ENCODE measurements around the gene FOXA2.

FOXA2 gene

DNA sequence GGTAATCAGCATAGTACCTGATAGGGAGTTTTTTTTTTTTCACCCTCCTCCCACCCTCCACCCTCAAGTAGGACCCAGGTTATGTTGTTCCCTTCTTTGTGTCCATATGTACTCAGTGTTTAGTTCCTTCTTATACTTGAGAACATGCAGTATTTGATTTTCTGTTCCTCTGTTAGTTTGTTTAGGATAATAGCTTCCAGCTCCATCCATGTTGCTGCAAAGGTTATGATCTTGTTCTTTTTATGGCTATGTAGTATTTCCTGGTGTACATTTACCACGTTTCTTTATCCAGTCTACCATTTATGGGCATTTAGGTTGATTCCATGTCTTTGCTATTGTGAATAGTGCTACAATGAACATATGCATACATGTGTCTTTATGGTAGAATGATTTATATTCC, 41.9 kb downstream of the FOXA2 start:
- no peak for DNase-seq (ENCODE audit: low read depth in 4 of 4, low spot score in 1 of 4)

DNA sequence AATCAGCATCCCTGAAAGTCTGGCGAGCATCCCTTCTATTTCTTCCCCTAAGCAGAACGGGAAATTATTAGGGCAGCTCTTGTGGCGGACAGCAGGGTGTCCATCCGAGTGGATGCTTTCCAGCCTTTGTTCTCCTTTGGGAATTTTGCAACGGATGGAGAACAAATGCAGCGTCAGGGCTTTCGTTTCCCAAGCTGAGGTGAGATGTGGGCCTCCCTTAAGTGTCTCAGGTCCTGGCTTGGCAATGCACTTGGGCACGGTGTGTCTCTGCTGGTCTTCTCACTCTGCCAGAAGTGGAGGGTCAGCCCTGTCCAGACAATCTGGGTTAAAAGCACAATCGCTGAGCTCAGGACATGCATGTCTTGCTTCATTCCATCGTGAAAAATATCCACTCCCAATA, 43.5 kb downstream of the FOXA2 start:
- no peak for DNase-seq (ENCODE audit: low read depth in 4 of 4, low spot score in 1 of 4)

DNA sequence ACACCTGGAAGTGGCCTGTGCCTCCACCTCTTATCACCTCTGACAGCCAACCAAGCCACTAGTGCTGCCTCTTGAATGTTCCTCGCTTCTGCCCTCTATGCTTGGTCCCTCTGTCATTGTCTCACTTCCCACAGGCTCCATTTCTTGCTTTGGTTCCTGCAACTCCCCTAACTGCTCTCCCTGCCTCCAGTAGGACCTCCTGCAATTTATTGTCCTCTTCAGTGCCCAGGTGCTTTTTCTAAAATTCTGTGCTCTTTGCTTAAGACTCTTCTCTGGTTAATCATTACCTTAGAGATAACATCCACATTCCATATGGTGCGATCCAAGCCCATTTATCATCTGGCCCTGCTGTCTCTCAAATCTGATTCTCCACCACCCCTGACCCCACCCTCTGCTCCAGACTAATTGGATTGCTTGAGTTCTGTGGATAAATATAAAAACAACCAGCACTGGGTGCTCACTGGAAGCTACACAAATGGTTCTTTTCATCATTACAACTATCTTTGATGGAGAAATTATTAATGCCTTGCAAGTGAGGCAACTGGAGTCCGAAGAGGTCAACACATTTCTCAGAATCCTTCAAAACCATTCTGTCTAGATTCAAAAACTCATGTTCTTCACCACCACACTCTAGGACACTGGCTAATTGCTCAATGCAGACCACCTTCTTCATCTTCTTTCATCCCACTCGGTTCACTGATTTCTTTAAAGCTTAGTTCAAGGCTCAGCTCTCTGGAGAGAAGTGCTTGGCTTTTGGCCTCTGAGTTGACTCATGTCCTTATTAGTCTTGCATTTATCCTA, 47.2 kb downstream of the FOXA2 start:
- no peak for DNase-seq (ENCODE audit: low read depth in 4 of 4, low spot score in 1 of 4)

DNA sequence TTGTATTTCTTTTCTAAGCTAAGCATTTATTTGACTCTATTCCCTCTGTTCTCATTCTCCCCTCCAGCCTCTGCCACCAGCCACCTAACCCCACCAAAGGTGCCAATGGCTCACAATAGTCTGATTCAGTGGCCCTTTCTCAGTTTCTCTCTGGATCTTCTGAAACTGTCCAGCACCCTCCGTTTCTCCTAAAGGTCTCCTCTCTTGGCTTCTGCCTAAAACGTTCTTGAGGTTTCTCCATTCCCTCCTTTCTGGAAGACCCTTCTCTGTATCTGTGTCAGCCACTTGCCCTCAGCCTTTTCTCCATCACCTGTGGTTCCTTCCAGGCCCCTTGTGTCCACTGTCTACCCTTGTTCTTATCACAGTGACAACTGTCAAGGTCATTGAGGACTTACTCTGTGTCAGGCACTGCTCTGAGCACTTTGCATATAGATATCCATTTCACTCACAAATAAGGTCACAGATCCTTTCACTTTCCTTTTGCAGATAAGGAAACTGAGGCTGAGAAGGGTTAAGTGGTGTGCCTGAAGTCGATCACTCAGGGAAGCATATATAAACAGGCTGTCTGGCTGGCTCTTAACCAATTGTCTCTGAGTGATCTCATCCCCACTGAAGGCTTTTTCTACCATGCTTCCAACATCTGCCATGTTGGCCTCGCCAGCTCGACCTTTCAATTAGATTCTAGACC, 48.1 kb downstream of the FOXA2 start:
- no peak for DNase-seq (ENCODE audit: low read depth in 4 of 4, low spot score in 1 of 4)

DNA sequence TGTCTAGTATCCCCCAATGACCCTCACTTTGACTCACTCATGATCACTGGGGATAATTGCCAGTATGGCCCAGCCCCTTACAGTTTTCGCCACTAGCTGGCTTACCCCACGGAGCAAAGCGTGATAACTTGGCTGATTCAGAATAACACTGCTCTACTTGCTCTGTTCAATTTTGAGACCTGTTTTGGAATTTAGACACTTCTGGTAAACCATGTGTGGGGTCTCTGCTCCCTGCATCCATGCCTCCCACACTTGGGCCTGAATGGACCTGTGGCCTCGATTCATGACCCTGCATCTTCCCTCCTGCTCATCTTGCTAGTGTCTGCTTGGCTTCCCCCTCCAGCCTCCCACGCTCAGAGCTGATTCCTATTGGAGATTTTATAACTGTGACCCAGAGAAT, 48.9 kb downstream of the FOXA2 start:
- no peak for DNase-seq (ENCODE audit: low read depth in 4 of 4, low spot score in 1 of 4)

DNA sequence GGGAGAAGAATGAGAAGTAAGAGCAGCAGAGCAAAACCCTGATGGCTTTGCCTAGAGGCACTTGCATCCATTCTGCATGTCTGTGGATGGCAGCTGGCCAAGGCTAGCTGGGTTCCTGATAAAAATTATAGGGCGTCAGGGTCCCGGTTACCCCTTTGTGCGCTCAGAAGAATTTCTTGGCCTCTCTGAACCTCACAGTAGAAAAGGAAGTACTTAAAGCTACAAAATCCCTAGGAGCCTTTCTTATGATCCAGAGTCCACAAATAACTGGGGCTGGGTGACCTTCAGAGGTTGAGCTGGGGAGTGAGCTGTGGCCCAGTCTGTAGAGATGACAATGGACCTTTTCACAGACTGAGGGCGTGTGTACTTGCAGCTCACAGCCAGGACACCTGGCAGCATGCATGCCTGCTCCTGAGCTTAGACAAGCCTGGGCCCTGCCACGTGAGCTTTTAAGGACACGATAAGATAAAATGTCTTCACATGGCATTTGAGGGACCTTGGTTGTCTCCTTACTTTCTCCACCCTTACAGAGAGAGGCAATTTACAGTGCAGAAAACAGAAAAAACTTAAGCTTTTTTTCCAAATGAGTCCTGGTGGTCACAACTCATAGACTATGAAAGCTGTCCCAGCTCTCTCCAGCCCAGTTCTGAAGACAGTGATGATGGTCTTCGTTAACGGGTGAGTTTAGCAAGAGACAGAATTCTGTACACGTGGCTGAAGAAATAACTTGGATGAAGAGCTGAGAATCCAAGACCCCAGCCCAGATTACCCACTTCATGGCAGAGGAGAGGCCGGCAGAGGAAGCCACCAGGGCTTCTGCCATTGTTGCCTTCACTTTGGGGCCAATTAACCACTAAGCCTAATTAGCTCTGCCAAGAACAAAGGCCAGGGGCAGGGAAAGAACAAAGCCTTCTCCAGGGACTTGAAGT, 50.3 kb downstream of the FOXA2 start:
- DNase-seq (ENCODE audit: low read depth in 4 of 4, low spot score in 1 of 4): no peak

DNA sequence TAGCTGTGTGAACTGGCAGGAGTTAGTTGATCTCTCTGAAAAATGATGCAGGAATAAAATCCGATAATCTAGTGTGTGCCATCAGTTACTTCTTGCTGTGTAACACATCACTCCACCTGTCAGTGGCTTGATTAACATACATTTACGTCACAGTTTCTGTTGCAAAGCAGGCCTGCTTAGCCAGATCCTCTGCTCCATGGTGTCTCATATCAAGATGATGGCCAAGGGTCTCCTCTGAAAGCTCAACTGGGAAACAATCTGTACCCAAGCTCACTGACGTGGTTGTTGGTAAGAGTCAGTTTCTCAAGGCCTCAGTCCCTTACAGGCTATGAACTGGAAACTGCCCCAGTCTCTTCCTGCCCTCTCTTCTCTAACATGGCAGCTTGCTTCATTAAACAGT, 51.8 kb downstream of the FOXA2 start:
- DNase-seq (ENCODE audit: low read depth in 4 of 4, low spot score in 1 of 4): no peak

DNA sequence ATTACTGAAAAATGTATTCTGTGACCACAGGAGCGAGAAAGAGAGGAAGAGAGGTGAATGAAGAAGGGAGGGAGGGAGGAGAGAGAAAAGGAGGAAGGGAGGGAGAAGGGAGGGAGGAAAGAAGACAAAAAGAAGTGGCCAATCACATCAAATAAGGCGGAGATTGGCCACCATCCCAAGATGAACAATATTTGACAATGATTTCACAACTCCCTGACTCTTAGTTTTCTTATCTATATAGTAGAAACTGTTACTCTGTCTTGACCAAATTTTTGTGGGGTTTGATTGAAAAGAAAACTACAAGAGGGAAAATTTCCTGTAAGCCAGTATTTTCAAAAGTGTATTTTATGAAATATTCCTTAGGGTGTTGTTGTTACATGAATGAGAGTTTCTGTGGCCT, 52.6 kb downstream of the FOXA2 start:
- DNase-seq (ENCODE audit: low read depth in 4 of 4, low spot score in 1 of 4): no peak

DNA sequence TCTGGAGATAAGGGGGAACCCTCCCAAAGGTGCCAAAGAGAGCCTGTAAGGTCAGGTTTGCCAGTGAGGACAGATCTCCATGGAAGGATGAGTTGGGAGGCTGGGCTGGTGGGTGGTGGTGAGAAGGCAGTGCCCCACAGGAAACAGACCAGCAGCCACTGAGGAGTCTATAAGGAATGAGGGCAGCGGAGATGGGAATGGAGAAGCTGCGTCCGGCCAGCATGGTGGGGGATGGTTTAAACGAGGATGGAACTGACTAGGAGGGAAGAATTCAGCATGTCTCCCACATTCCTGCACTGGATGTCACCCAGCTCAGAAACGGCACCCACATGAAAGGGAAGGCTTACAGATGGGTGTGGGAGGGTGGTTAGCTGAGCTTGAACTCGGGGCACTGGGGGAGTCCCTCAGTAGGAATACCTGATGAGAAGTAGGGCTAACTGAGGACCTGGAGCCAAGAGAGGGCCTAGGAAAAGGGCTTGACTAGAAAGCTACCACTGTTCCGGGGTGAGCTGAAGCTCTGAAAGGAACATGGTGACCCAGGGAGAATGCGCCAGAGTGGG, 53.2 kb downstream of the FOXA2 start:
- no peak for DNase-seq (ENCODE audit: low read depth in 4 of 4, low spot score in 1 of 4)

All from stimulated activated CD4-positive, alpha-beta T cell treated with anti-CD3 and anti-CD28 coated beads, Interleukin-1b, Interleukin-23, amount 100 ng/mL, for 24 hours (primary cell).